ENCODE data around the gene DTX2. TPM values are rescaled to one million over a fixed set of nuclear protein-coding genes. Genes with fewer than 3 reads are reported as not detected.
"Not testable (repeated sequence)": the region's sequence is repeated elsewhere in the genome, so short reads cannot be mapped to it uniquely, and the experiment has no call there.

Gene DTX2
- total RNA-seq, 2 experiments from 2014 or later, result 9.6 to 27.8 TPM

DNA sequence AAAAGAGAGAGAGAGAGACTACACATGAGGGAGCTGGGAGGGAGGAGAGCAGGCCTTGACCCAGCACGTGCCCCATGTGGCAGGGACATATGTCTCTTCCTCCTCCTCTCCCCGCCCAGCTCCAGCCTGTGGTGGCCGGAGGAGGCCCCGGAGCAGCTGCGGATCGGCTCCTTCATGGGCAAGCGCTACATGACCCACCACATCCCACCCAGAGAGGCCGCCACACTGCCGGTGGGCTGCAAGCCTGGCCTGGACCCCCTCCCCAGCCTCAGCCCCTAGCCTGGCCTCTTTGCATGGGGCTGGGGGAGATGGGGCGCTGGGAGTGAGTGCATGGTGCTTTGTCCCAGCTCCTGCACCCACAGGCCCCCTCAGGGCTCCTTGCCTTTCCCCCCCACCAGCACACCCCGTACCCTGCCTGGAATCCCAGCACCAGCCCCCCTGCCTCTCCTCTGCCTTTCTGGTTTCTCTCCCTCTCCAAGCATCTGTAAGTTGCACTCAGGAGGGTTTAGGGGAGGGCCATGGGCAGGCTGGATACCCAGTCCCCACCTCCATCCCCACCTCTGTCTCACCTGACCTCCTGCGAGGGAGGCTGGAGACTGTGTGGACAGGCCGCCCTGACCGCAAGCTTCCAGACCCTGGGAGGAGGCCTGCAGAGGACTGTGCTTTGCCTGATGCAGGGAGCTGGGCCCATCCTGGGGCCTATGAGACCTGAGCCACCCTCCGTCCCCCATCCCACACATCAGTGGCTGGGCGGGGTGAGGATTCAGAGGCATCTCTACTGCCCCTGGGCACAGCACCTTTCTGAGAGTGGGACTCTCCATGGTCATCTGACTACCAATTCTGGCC, 53.6 kb downstream of the DTX2 start:
- no peak overlapping the region for H3K4me3 ChIP-seq (ENCODE audit: low read depth, low read length, poor library complexity, severe bottlenecking)
- POLR2A ChIA-PET, result no interaction called here
- CTCF ChIA-PET (ENCODE audit: unreplicated experiment), result no interaction called here
- no peak overlapping the region for H2AFZ ChIP-seq (ENCODE audit: low read length)
- DNase-seq (ENCODE audit: low spot score), result no peak
- no peaks in the 10 kb centered on the region for H3K4me1 ChIP-seq (ENCODE audit: insufficient read depth, low read length, poor library complexity, severe bottlenecking)
- TF ChIP-seq EZH2phosphoT487 (IDR thresholded peaks at IDR 0.05; ENCODE audit: borderline replicate concordance, low read depth, low read length), result no peak
- TF ChIP-seq, protein P1, sequence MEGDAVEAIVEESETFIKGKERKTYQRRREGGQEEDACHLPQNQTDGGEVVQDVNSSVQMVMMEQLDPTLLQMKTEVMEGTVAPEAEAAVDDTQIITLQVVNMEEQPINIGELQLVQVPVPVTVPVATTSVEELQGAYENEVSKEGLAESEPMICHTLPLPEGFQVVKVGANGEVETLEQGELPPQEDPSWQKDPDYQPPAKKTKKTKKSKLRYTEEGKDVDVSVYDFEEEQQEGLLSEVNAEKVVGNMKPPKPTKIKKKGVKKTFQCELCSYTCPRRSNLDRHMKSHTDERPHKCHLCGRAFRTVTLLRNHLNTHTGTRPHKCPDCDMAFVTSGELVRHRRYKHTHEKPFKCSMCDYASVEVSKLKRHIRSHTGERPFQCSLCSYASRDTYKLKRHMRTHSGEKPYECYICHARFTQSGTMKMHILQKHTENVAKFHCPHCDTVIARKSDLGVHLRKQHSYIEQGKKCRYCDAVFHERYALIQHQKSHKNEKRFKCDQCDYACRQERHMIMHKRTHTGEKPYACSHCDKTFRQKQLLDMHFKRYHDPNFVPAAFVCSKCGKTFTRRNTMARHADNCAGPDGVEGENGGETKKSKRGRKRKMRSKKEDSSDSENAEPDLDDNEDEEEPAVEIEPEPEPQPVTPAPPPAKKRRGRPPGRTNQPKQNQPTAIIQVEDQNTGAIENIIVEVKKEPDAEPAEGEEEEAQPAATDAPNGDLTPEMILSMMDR (conservative IDR thresholded peaks at IDR 0.05; ENCODE audit: low read length), result no peak
- H3K36me3 ChIP-seq (ENCODE audit: insufficient read depth, low read length), result no peaks in the 10 kb centered on the region
- H3K4me2 ChIP-seq (ENCODE audit: low read length), result no peak overlapping the region
- no peaks in the 10 kb centered on the region for H3K79me2 ChIP-seq (ENCODE audit: insufficient read depth, low read depth, low read length)
- no peak overlapping the region for H3K27ac ChIP-seq (ENCODE audit: low read depth, low read length, poor library complexity, severe bottlenecking)
- H3K9me3 ChIP-seq (ENCODE audit: low read length), result no peaks in the 10 kb centered on the region
- BruUV-seq (replicated peaks), result no TSS peak
- no peaks in the 10 kb centered on the region for H4K20me1 ChIP-seq (ENCODE audit: insufficient read depth, low read length)
- H3K9me2 ChIP-seq (ENCODE audit: insufficient read depth, low read length), result no peaks in the 10 kb centered on the region
- intact Hi-C loops (cut with micrococcal nuclease; ENCODE audit: unreplicated experiment), result no loop called here

GRCh38 chr7:76515999-76516443, 54.5 kb downstream of the DTX2 start:
- H3K79me2 ChIP-seq (ENCODE audit: insufficient read depth, low read depth, low read length), result no peaks in the 10 kb centered on the region
- no peak overlapping the region for H3K27ac ChIP-seq (ENCODE audit: low read depth, low read length, poor library complexity, severe bottlenecking)
- TF ChIP-seq, protein P1 (conservative IDR thresholded peaks at IDR 0.05; ENCODE audit: low read length), result peak; percentile 71
- TF ChIP-seq EZH2phosphoT487 (IDR thresholded peaks at IDR 0.05; ENCODE audit: borderline replicate concordance, low read depth, low read length), result no peak
- H3K4me2 ChIP-seq (ENCODE audit: low read length), result no peak overlapping the region
- no peak overlapping the region for H3K4me3 ChIP-seq (ENCODE audit: low read depth, low read length, poor library complexity, severe bottlenecking)
- H3K9me2 ChIP-seq (ENCODE audit: insufficient read depth, low read length), result no peaks in the 10 kb centered on the region
- CTCF ChIA-PET (ENCODE audit: unreplicated experiment), result no interaction called here
- peak; percentile 17 for DNase-seq (ENCODE audit: low spot score)
- no peaks in the 10 kb centered on the region for H3K9me3 ChIP-seq (ENCODE audit: low read length)
- POLR2A ChIA-PET, result no interaction called here
- H2AFZ ChIP-seq (ENCODE audit: low read length), result no peak overlapping the region
- H3K36me3 ChIP-seq (ENCODE audit: insufficient read depth, low read length), result no peaks in the 10 kb centered on the region
- H4K20me1 ChIP-seq (ENCODE audit: insufficient read depth, low read length), result no peaks in the 10 kb centered on the region
- H3K4me1 ChIP-seq (ENCODE audit: insufficient read depth, low read length, poor library complexity, severe bottlenecking), result no peaks in the 10 kb centered on the region
- intact Hi-C loops (cut with micrococcal nuclease; ENCODE audit: unreplicated experiment), result no loop called here
- BruUV-seq (replicated peaks), result no TSS peak

- H3K4me2 ChIP-seq (ENCODE audit: low read length); H3K4me3 ChIP-seq (ENCODE audit: low read depth, low read length, poor library complexity, severe bottlenecking); H3K9me2 ChIP-seq (ENCODE audit: insufficient read depth, low read length); H3K79me2 ChIP-seq (ENCODE audit: insufficient read depth, low read depth, low read length); H3K36me3 ChIP-seq (ENCODE audit: insufficient read depth, low read length); H3K9me3 ChIP-seq (ENCODE audit: low read length); BruUV-seq (replicated peaks); H2AFZ ChIP-seq (ENCODE audit: low read length); H3K27ac ChIP-seq (ENCODE audit: low read depth, low read length, poor library complexity, severe bottlenecking); H3K4me1 ChIP-seq (ENCODE audit: insufficient read depth, low read length, poor library complexity, severe bottlenecking); DNase-seq (ENCODE audit: low spot score); CTCF ChIA-PET (ENCODE audit: unreplicated experiment); POLR2A ChIA-PET; H4K20me1 ChIP-seq (ENCODE audit: insufficient read depth, low read length); intact Hi-C loops (cut with micrococcal nuclease; ENCODE audit: unreplicated experiment): not testable (repeated sequence)
Measured at GRCh38 chr7:76516932-76517331, 55.4 kb downstream of the DTX2 start.

DNA sequence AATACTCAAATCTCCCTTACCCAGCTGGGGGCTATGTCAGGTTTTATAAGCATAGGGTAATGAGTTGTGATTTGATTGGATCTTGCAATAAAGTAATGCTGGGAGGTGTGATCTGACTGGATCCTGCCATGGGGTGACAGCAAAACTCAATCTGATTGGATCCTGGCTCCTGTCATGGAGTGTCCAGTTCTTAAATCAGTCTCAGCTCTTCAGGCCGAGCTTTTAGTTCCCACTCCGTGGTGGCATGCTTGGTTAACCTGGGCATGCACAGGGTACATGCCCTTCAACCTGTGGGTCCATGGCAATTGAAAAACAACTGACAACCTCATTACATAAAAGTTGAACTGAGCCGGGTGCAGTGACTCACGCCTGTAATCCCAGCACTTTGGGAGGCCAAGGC, 64.7 kb downstream of the DTX2 start:
- H2AFZ ChIP-seq (ENCODE audit: low read length); H3K4me3 ChIP-seq (ENCODE audit: low read depth, low read length, poor library complexity, severe bottlenecking); CTCF ChIA-PET (ENCODE audit: unreplicated experiment); H3K4me2 ChIP-seq (ENCODE audit: low read length); H3K9me2 ChIP-seq (ENCODE audit: insufficient read depth, low read length); H3K79me2 ChIP-seq (ENCODE audit: insufficient read depth, low read depth, low read length); H3K27ac ChIP-seq (ENCODE audit: low read depth, low read length, poor library complexity, severe bottlenecking); BruUV-seq (replicated peaks); POLR2A ChIA-PET; H3K4me1 ChIP-seq (ENCODE audit: insufficient read depth, low read length, poor library complexity, severe bottlenecking); DNase-seq (ENCODE audit: low spot score); H4K20me1 ChIP-seq (ENCODE audit: insufficient read depth, low read length); H3K9me3 ChIP-seq (ENCODE audit: low read length); H3K36me3 ChIP-seq (ENCODE audit: insufficient read depth, low read length); intact Hi-C loops (cut with micrococcal nuclease; ENCODE audit: unreplicated experiment): not testable (repeated sequence)

- DNase-seq (ENCODE audit: low spot score); H3K36me3 ChIP-seq (ENCODE audit: insufficient read depth, low read length); POLR2A ChIA-PET; H3K4me2 ChIP-seq (ENCODE audit: low read length); H3K4me3 ChIP-seq (ENCODE audit: low read depth, low read length, poor library complexity, severe bottlenecking); H3K27ac ChIP-seq (ENCODE audit: low read depth, low read length, poor library complexity, severe bottlenecking); H3K4me1 ChIP-seq (ENCODE audit: insufficient read depth, low read length, poor library complexity, severe bottlenecking); H3K79me2 ChIP-seq (ENCODE audit: insufficient read depth, low read depth, low read length); H2AFZ ChIP-seq (ENCODE audit: low read length); H3K9me3 ChIP-seq (ENCODE audit: low read length); BruUV-seq (replicated peaks); intact Hi-C loops (cut with micrococcal nuclease; ENCODE audit: unreplicated experiment); CTCF ChIA-PET (ENCODE audit: unreplicated experiment); H3K9me2 ChIP-seq (ENCODE audit: insufficient read depth, low read length); H4K20me1 ChIP-seq (ENCODE audit: insufficient read depth, low read length): not testable (repeated sequence)
Measured at GRCh38 chr7:76531643-76532042, 70.1 kb downstream of the DTX2 start.

Data from OCI-LY7 (cell line).